ENCODE measurements around the gene EAF2. TPM values are rescaled to one million over a fixed set of nuclear protein-coding genes. Genes with fewer than 3 reads are reported as not detected.

Gene EAF2
- total and polyA plus RNA-seq, 10 donors = 24.9 to 60.6 (median 35.3) TPM

DNA sequence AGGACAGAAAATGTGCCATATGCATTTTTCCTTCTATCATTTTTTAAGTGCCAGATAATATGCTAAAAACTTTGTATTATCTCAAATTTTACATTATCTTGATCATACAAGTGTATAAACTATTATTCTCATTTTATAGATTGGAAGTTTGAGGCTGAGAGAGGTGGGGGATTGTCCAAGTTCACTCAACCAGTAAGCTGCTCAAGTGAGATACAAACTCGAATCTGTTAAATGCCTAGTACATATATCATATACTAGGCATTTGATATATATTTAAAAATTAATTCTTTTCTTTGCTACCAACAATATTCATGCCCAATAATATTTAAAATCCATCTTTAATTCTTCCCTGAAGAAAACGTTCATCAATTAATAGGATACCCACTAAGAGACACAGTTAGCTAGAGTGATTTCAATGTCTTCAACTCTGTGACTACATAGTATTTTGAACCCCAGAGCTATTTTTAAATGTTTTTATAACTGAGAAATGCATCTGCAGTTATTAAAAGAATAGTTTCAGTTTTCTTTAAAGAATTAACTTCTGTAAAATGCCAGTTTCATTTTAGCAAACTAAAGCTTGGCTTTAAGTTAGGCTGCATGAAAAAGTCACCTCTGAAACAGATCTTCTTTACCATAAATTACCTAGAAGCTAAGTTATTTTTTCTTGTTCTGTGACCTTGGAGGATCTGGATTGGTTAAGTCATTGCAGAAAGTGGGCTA, 40.6 kb upstream of the EAF2 start:
- WGBS, 5 donors = 56 to 80% (median 70%) methylated on average over 2 of the region's 2 CpGs
- Histone ChIP-seq H3K9me3 (no peaks in the 10 kb centered on the region), H3K4me1 (peaks cover 0 to 29% (median 10%) of the 10 kb centered on the region in 6 donors), H3K36me3 (peaks cover 0 to 69% (median 10%) of the 10 kb centered on the region in 6 donors), H3K27ac (peak overlapping the region; percentile 6 to 76 (median 58)), H3K27me3 (replicated peaks in 1 of 7) (no peaks in the 10 kb centered on the region), H3K4me3 (no peak overlapping the region)
- intact Hi-C loops (cut with DNase I; ENCODE audit: low total_unique reads) = no loop called here
- TF ChIP-seq, protein P1, sequence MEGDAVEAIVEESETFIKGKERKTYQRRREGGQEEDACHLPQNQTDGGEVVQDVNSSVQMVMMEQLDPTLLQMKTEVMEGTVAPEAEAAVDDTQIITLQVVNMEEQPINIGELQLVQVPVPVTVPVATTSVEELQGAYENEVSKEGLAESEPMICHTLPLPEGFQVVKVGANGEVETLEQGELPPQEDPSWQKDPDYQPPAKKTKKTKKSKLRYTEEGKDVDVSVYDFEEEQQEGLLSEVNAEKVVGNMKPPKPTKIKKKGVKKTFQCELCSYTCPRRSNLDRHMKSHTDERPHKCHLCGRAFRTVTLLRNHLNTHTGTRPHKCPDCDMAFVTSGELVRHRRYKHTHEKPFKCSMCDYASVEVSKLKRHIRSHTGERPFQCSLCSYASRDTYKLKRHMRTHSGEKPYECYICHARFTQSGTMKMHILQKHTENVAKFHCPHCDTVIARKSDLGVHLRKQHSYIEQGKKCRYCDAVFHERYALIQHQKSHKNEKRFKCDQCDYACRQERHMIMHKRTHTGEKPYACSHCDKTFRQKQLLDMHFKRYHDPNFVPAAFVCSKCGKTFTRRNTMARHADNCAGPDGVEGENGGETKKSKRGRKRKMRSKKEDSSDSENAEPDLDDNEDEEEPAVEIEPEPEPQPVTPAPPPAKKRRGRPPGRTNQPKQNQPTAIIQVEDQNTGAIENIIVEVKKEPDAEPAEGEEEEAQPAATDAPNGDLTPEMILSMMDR (IDR thresholded peaks at IDR 0.05 in 8 of 11, conservative IDR thresholded peaks at IDR 0.05 in 3 of 11) = no peak
- no peak for TF ChIP-seq POLR2A (IDR thresholded peaks at IDR 0.05)
- TF ChIP-seq POLR2AphosphoS5 (IDR thresholded peaks at IDR 0.05) = no peak
- DNase-seq = no peak

DNA sequence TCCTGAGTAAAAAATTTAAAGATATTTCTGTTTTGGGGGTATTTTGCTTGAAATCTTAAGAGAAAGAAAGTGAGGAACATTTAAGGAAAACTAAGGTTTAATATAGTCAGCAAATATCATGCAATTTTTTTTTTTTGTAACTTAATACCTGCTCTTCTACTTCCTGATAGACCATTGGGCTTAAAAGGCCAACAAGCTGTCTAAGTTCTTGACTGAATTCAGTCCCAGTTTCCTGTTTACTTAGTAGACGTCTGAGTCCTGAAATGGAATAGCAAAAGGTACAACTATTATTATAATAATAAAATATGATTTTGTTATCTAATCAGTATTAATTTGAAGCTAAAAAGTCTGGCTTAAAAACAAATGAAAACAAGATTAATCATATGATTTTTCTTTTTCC, 38.0 kb upstream of the EAF2 start:
- intact Hi-C loops (cut with DNase I; ENCODE audit: low total_unique reads) = no loop called here
- peaks cover 0 to 50% (median 3%) of the 10 kb centered on the region in 6 donors for H3K36me3 ChIP-seq
- no peak for TF ChIP-seq POLR2AphosphoS5 (IDR thresholded peaks at IDR 0.05)
- TF ChIP-seq, protein P1 (IDR thresholded peaks at IDR 0.05 in 8 of 11, conservative IDR thresholded peaks at IDR 0.05 in 3 of 11) = no peak
- no peak for TF ChIP-seq POLR2A (IDR thresholded peaks at IDR 0.05)
- H3K9me3 ChIP-seq = no peaks in the 10 kb centered on the region
- H3K27ac ChIP-seq = no peak overlapping the region
- no peak overlapping the region for H3K4me3 ChIP-seq
- no peaks in the 10 kb centered on the region for H3K27me3 ChIP-seq (replicated peaks in 1 of 7)
- WGBS, 5 donors = 41 to 54% (median 46%) methylated on average over 1 of the region's 1 CpG
- H3K4me1 ChIP-seq = peaks cover 0 to 29% (median 10%) of the 10 kb centered on the region in 6 donors
- DNase-seq = no peak

DNA sequence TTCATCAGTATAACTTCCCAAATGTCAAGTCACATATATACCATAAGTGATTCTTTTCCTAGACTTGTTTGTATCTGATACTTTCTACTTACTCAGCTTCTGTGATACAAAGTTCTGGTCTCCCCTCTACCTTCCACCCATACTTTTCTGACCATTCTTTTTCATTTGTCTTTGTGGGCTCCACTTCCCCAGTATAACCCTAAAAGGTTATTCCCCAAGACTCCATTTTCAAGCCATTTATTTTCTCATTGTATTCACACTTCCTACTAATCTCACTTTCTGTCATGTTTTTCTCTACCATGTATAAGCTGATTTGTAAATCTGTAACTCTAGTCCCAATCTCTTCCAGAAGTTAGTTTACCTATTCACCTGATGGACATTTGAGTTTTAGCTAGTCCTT, 34.1 kb upstream of the EAF2 start:
- intact Hi-C loops (cut with DNase I; ENCODE audit: low total_unique reads) = no loop called here
- TF ChIP-seq, protein P1 (IDR thresholded peaks at IDR 0.05 in 8 of 11, conservative IDR thresholded peaks at IDR 0.05 in 3 of 11) = no peak
- TF ChIP-seq POLR2AphosphoS5 (IDR thresholded peaks at IDR 0.05) (no peak), POLR2A (IDR thresholded peaks at IDR 0.05) (no peak)

DNA sequence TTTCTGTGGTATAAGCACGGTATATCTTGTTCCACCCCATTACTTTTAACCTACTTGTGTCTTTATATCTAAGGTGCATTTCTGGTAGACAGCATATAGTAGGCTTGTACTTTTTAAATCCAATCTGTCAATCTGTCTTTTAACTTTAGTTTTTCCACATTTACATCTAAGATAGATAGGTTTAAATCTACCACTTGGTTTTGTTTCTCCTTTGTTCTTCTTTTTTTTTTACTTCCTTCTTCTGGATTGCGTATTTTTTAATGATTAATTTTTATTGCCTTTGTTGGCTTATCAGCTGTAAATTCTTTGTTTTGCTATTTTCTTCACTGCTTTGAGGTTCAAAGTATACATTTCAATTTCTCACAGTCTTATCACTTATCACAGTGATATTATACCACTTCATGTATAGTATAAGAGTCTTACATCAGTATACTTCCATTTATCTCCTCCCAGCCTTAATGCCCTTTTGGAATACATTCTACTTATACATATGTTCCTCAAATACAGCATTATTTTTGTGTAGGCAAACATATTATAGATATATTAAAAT, 31.2 kb upstream of the EAF2 start:
- TF ChIP-seq POLR2A (IDR thresholded peaks at IDR 0.05) (no peak), POLR2AphosphoS5 (IDR thresholded peaks at IDR 0.05) (no peak)
- TF ChIP-seq, protein P1 (IDR thresholded peaks at IDR 0.05 in 8 of 11, conservative IDR thresholded peaks at IDR 0.05 in 3 of 11) = no peak
- intact Hi-C loops (cut with DNase I; ENCODE audit: low total_unique reads) = no loop called here
- no peaks in the 10 kb centered on the region for H3K27me3 ChIP-seq (replicated peaks in 1 of 7)

More for the DNA sequence above, 34.1 kb upstream of the EAF2 start:
- Histone ChIP-seq H3K27me3 (replicated peaks in 1 of 7) (no peaks in the 10 kb centered on the region), H3K36me3 (peaks cover 0 to 49% (median 14%) of the 10 kb centered on the region in 6 donors), H3K9me3 (no peaks in the 10 kb centered on the region), H3K4me1 (peaks cover 0 to 9% (median 0%) of the 10 kb centered on the region in 6 donors), H3K27ac (no peak overlapping the region), H3K4me3 (no peak overlapping the region)
- no peak for DNase-seq

More for the DNA sequence above, 31.2 kb upstream of the EAF2 start:
- Histone ChIP-seq H3K4me3 (no peak overlapping the region), H3K36me3 (peaks cover 0 to 50% (median 23%) of the 10 kb centered on the region in 6 donors), H3K4me1 (peaks cover 0 to 21% (median 2%) of the 10 kb centered on the region in 6 donors), H3K9me3 (no peaks in the 10 kb centered on the region), H3K27ac (peak overlapping the region in 1 of 8 donors; percentile 6)
- 63 to 80% (median 73%) methylated on average over 2 of the region's 2 CpGs for WGBS, 5 donors
- no peak for DNase-seq
